ENCODE data around the gene RPL18. TPM values are rescaled to one million over a fixed set of nuclear protein-coding genes. Genes with fewer than 3 reads are reported as not detected.
"Not testable (repeated sequence)": the region's sequence is repeated elsewhere in the genome, so short reads cannot be mapped to it uniquely, and the experiment has no call there.

Gene RPL18
- total RNA-seq, 1 donor from 2014 or later = 1,815 TPM

DNA sequence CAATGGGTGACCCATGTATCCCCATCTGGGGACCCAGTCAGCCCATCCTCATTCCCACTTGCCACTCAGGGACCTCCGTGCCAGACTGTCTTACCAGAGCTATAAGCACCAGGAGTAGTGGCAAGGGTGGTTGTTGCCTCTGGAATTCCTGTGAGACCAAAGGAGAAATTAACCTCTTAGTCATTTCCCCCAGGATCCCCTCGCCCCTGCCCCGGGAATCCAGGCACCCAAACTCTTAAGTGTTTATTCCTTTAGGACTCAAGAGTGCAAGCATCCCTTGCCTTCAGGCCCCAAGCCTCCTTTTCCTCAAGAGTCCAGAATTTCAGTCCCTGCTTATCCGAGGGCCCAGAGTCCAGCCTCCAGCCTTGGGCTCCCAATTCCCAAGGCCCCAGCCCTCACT is 44.7 kb upstream of the RPL18 start:
- no peaks in the 10 kb centered on the region for H3K9me3 Mint-ChIP-seq
- no peaks in the 10 kb centered on the region for H3K36me3 Mint-ChIP-seq
- TF ChIP-seq CTCF (conservative IDR thresholded peaks at IDR 0.05) = no peak
- H3K27me3 Mint-ChIP-seq = no peaks in the 10 kb centered on the region
- no peak for DNase-seq (ENCODE audit: extremely low spot score, unreplicated experiment)
- no peak overlapping the region for H3K4me3 Mint-ChIP-seq
- H3K4me1 Mint-ChIP-seq (ENCODE audit: unreplicated experiment) = peaks cover 5% of the 10 kb centered on the region
- H3K27ac Mint-ChIP-seq = no peak overlapping the region

DNA sequence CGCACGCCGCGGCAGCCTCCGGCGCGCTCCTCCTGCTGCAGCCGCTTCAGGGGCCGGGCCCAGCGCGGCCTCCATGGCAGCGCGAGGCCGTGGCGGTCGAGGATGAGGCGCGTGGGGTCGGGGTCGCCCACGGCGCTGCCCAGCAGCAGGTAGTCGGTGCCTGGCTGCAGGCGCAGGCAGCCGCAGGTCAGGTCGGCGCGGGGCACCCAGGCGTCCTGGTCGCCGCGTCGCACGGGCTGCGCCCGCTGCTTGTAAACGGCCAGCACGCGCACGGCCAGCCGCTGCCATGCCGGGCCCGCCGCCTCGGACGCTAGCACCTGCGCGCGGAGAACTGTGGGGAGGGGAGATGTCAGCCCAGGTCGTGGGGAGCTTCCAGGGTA is 42.7 kb upstream of the RPL18 start:
- Mint-ChIP-seq H3K27me3 (no peaks in the 10 kb centered on the region), H3K4me1 (ENCODE audit: unreplicated experiment) (peaks cover 12% of the 10 kb centered on the region), H3K9me3 (no peaks in the 10 kb centered on the region), H3K27ac (no peak overlapping the region), H3K36me3 (no peaks in the 10 kb centered on the region), H3K4me3 (no peak overlapping the region)
- TF ChIP-seq CTCF (conservative IDR thresholded peaks at IDR 0.05) = no peak
- DNase-seq (ENCODE audit: extremely low spot score, unreplicated experiment) = no peak

DNA sequence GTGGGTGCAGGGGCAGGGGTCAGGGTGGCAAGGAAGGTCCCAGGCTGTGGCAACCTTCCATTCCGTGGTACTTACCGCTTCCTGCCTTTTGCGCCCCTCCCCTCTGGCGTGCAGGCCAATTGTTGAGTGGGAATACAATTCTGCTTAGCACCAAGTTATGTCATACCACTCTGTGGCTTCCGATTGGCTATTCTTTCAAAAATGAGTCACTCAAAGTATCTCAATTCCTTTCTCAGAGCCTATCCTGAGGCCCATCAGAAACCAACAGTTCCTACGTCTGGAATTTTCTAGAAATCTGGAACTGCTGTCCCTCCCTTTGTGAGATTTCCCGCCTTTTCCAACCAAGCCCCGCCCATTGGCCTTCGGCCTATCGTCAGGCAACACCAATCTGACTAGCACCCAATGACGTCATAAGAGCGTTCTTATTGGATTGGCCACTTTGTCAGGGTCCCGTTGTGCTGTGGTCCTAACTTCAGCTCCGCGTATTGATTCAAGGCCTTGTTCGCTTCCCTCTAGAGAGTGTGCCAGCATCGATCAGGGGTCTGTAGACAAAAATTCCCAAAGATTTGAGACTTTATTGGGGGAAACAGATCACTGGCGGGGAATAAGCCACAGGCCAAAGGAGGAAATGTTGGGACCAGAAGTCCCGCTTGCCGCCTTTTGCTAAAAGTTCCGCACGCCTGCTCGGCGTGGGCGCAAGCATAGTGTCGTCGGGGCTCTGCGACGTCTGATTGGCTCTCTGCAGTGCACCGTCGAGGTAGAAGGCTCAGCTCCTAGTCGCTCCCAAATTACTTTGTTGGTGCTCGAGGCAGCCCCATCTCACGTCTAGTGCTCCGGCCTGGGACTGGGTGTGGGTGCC is 42.1 kb upstream of the RPL18 start:
- peaks cover 13% of the 10 kb centered on the region for H3K4me1 Mint-ChIP-seq (ENCODE audit: unreplicated experiment)
- H3K4me3 Mint-ChIP-seq = no peak overlapping the region
- no peak for TF ChIP-seq CTCF (conservative IDR thresholded peaks at IDR 0.05)
- H3K36me3 Mint-ChIP-seq = no peaks in the 10 kb centered on the region
- no peaks in the 10 kb centered on the region for H3K27me3 Mint-ChIP-seq
- no peak for DNase-seq (ENCODE audit: extremely low spot score, unreplicated experiment)
- no peaks in the 10 kb centered on the region for H3K9me3 Mint-ChIP-seq
- H3K27ac Mint-ChIP-seq = peak overlapping the region; percentile 18

- TF ChIP-seq CTCF (conservative IDR thresholded peaks at IDR 0.05) = no peak
- no peak for DNase-seq (ENCODE audit: extremely low spot score, unreplicated experiment)
- no peaks in the 10 kb centered on the region for H3K36me3 Mint-ChIP-seq
- H3K4me3 Mint-ChIP-seq = no peak overlapping the region
- H3K27me3 Mint-ChIP-seq = no peaks in the 10 kb centered on the region
- peak overlapping the region; percentile 43 for H3K27ac Mint-ChIP-seq
- peaks cover 14% of the 10 kb centered on the region for H3K4me1 Mint-ChIP-seq (ENCODE audit: unreplicated experiment)
- H3K9me3 Mint-ChIP-seq = no peaks in the 10 kb centered on the region
Measured at GRCh38 chr19:48659768-48660167, 40.8 kb upstream of the RPL18 start.

GRCh38 chr19:48658483-48658882 is 39.5 kb upstream of the RPL18 start:
- Mint-ChIP-seq H3K36me3 (no peaks in the 10 kb centered on the region), H3K9me3 (no peaks in the 10 kb centered on the region), H3K4me3 (no peak overlapping the region), H3K4me1 (ENCODE audit: unreplicated experiment) (peaks cover 22% of the 10 kb centered on the region), H3K27ac (no peak overlapping the region), H3K27me3 (no peaks in the 10 kb centered on the region)
- DNase-seq (ENCODE audit: extremely low spot score, unreplicated experiment) = no peak
- TF ChIP-seq CTCF (conservative IDR thresholded peaks at IDR 0.05) = no peak

- H3K36me3 Mint-ChIP-seq; DNase-seq (ENCODE audit: extremely low spot score, unreplicated experiment); H3K27ac Mint-ChIP-seq; H3K27me3 Mint-ChIP-seq; H3K4me3 Mint-ChIP-seq; H3K9me3 Mint-ChIP-seq: not testable (repeated sequence)
- H3K4me1 Mint-ChIP-seq (ENCODE audit: unreplicated experiment) = peaks cover 22% of the 10 kb centered on the region
Measured at GRCh38 chr19:48657828-48658227, 38.9 kb upstream of the RPL18 start.
